NCI-H774 (cell line): Measurements from ENCODE around the gene AGR2.

Experiments used
- DNase-seq: peaks from one replicate; lab custom pipeline; 2025; lab: John Stamatoyannopoulos, UW

Gene AGR2

GRCh38 chr7:16812542-16813231 is 7.9 kb upstream of the AGR2 start:
- no peak for DNase-seq

GRCh38 chr7:16811551-16811950 is 6.8 kb upstream of the AGR2 start:
- DNase-seq = no peak

- DNase-seq = no peak
Measured at GRCh38 chr7:16810573-16810972, 5.8 kb upstream of the AGR2 start.

GRCh38 chr7:16810112-16810511 is 5.3 kb upstream of the AGR2 start:
- DNase-seq = no peak

- no peak for DNase-seq
Measured at GRCh38 chr7:16805441-16805840, 642 bp upstream of the AGR2 start.

- DNase-seq = no peak
Measured at GRCh38 chr7:16803881-16804673, 722 bp downstream of the AGR2 start.

- no peak for DNase-seq
Measured at GRCh38 chr7:16803125-16803524, 1.7 kb downstream of the AGR2 start.

- no peak for DNase-seq
Measured at GRCh38 chr7:16801579-16801978, 3.2 kb downstream of the AGR2 start.

GRCh38 chr7:16801111-16801542 is 3.7 kb downstream of the AGR2 start:
- peak; percentile 15 for DNase-seq

GRCh38 chr7:16795624-16796023 is 9.2 kb downstream of the AGR2 start:
- peak; percentile 6 for DNase-seq

GRCh38 chr7:16794986-16795385 is 9.8 kb downstream of the AGR2 start:
- DNase-seq = no peak

GRCh38 chr7:16791905-16792698 is 12.7 kb downstream of the AGR2 start:
- DNase-seq = no peak

GRCh38 chr7:16791071-16791470 is 13.7 kb downstream of the AGR2 start:
- no peak for DNase-seq

- DNase-seq = no peak
Measured at GRCh38 chr7:16787127-16787526, 17.7 kb downstream of the AGR2 start.

- no peak for DNase-seq
Measured at GRCh38 chr7:16786257-16786656, 18.5 kb downstream of the AGR2 start.

GRCh38 chr7:16785846-16786245 is 19.0 kb downstream of the AGR2 start:
- no peak for DNase-seq

GRCh38 chr7:16785321-16785720 is 19.5 kb downstream of the AGR2 start:
- DNase-seq = no peak

- no peak for DNase-seq
Measured at GRCh38 chr7:16780596-16780995, 24.2 kb downstream of the AGR2 start.

- no peak for DNase-seq
Measured at GRCh38 chr7:16779051-16779450, 25.7 kb downstream of the AGR2 start.

- no peak for DNase-seq
Measured at GRCh38 chr7:16778476-16778875, 26.3 kb downstream of the AGR2 start.

GRCh38 chr7:16776053-16776452 is 28.7 kb downstream of the AGR2 start:
- no peak for DNase-seq

GRCh38 chr7:16774986-16775385 is 29.8 kb downstream of the AGR2 start:
- no peak for DNase-seq

- no peak for DNase-seq
Measured at GRCh38 chr7:16774294-16774693, 30.5 kb downstream of the AGR2 start.
